Measurements from ENCODE around the gene SET.

Gene SET

GRCh38 chr9:128714586-128715435 lies 25.8 kb downstream of the SET start:
- TF ChIP-seq, protein P1, sequence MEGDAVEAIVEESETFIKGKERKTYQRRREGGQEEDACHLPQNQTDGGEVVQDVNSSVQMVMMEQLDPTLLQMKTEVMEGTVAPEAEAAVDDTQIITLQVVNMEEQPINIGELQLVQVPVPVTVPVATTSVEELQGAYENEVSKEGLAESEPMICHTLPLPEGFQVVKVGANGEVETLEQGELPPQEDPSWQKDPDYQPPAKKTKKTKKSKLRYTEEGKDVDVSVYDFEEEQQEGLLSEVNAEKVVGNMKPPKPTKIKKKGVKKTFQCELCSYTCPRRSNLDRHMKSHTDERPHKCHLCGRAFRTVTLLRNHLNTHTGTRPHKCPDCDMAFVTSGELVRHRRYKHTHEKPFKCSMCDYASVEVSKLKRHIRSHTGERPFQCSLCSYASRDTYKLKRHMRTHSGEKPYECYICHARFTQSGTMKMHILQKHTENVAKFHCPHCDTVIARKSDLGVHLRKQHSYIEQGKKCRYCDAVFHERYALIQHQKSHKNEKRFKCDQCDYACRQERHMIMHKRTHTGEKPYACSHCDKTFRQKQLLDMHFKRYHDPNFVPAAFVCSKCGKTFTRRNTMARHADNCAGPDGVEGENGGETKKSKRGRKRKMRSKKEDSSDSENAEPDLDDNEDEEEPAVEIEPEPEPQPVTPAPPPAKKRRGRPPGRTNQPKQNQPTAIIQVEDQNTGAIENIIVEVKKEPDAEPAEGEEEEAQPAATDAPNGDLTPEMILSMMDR (IDR thresholded peaks at IDR 0.05; ENCODE audit: low read depth, low read length, missing control alignments), result no peak
- H3K4me3 ChIP-seq (replicated peaks; ENCODE audit: low read depth, low read length), result no peak overlapping the region
- DNase-seq (ENCODE audit: extremely low read depth, low read depth), result no peak

DNA sequence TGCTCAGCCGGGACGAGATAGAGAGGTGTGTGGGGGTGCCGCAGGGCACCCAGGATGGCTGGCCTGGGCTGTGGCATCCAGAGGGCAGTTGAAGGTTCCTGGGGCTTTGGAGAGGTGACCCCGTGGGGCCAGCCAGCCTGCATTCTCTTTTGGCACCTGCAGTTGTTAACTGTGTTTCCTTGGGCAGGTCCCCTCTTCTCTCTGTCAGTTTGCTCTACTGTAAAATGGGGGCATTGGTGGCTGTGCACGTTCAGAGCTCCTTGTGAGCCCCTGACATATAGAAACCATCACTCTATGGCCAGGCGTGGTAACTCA lies 26.4 kb downstream of the SET start:
- DNase-seq (ENCODE audit: extremely low read depth, low read depth), result no peak
- TF ChIP-seq, protein P1 (IDR thresholded peaks at IDR 0.05; ENCODE audit: low read depth, low read length, missing control alignments), result no peak

GRCh38 chr9:128716581-128717254 lies 27.7 kb downstream of the SET start:
- DNase-seq (ENCODE audit: extremely low read depth, low read depth), result no peak
- H3K4me3 ChIP-seq (replicated peaks; ENCODE audit: low read depth, low read length), result no peak overlapping the region
- TF ChIP-seq, protein P1 (IDR thresholded peaks at IDR 0.05; ENCODE audit: low read depth, low read length, missing control alignments), result no peak

More for the DNA sequence above, 26.4 kb downstream of the SET start:
- no peak overlapping the region for H3K4me3 ChIP-seq (replicated peaks; ENCODE audit: low read depth, low read length)

- H3K4me3 ChIP-seq (replicated peaks; ENCODE audit: low read depth, low read length), result no peak overlapping the region
- TF ChIP-seq, protein P1 (IDR thresholded peaks at IDR 0.05; ENCODE audit: low read depth, low read length, missing control alignments), result no peak
- DNase-seq (ENCODE audit: extremely low read depth, low read depth), result no peak
Observed at GRCh38 chr9:128718047-128718446, 29.0 kb downstream of the SET start.

GRCh38 chr9:128718475-128718874 lies 29.5 kb downstream of the SET start:
- DNase-seq (ENCODE audit: extremely low read depth, low read depth), result no peak
- no peak overlapping the region for H3K4me3 ChIP-seq (replicated peaks; ENCODE audit: low read depth, low read length)
- TF ChIP-seq, protein P1 (IDR thresholded peaks at IDR 0.05; ENCODE audit: low read depth, low read length, missing control alignments), result no peak

DNA sequence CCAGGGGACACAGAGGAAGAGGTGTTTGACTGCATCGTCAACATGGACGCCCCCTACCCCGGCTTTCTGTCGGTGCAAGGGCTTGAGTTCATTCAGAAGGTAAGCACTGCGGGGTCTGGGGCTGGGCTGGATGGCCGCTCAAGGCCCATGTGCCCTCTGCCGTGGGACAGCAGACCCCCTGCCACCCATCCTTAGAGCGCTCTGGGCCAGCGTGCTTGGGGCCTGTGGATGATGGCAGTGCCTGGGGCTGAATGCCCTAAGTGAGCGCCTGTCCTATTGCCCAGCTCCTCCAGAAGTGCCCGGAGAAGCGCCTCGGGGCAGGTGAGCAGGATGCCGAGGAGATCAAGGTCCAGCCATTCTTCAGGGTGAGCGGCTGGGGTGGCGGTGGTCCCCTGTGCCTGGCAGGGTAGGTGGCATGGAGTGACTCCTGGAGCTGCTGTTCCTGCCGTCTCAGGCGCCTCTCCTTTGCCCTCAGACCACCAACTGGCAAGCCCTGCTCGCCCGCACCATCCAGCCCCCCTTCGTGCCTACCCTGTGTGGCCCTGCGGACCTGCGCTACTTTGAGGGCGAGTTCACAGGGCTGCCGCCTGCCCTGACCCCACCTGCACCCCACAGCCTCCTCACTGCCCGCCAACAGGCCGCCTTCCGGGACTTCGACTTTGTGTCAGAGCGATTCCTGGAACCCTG lies 31.0 kb downstream of the SET start:
- DNase-seq (ENCODE audit: extremely low read depth, low read depth), result no peak
- TF ChIP-seq, protein P1 (IDR thresholded peaks at IDR 0.05; ENCODE audit: low read depth, low read length, missing control alignments), result no peak

More for the DNA sequence above, 31.0 kb downstream of the SET start:
- no peak overlapping the region for H3K4me3 ChIP-seq (replicated peaks; ENCODE audit: low read depth, low read length)

Data from HFF-Myc (cell line).